HG02884 (cell line): Measurements from ENCODE around the gene SESTD1.
"Not testable (repeated sequence)": the region's sequence is repeated elsewhere in the genome, so short reads cannot be mapped to it uniquely, and the experiment has no call there.

Experiments used
- ATAC-seq: cut with Tn5 transposase; IDR thresholded peaks from one replicate; pipeline ENCODE4 v1.9.1; 2021; ENCODE audit warnings: mild to moderate bottlenecking, moderate library complexity; ENCODE audit not compliant: unreplicated experiment

Gene SESTD1

DNA sequence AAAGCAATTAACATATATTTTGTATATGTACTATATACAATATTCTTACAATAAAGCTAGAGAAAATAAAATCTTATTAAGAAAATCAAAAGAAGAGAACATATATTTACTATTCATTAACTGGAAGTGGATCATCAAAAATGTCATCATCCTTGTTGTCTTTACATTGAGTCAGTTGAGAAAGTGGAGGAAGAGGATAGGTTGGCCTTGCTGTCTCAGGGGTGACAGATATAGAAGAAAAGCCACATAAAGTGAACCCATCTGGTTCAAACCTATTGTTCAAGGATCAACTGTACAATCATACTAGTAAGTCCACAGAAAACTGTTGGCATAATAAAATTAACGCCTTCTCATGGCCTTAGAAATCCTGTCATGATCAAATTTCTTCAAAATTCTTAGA, 26.6 kb downstream of the SESTD1 start:
- no peak for ATAC-seq

GRCh38 chr2:179237209-179237946, 27.3 kb downstream of the SESTD1 start:
- ATAC-seq: no peak

GRCh38 chr2:179235463-179236108, 29.0 kb downstream of the SESTD1 start:
- no peak for ATAC-seq

- ATAC-seq: no peak
These were observed 29.9 kb downstream of the SESTD1 start for GRCh38 chr2:179234658-179235240.

DNA sequence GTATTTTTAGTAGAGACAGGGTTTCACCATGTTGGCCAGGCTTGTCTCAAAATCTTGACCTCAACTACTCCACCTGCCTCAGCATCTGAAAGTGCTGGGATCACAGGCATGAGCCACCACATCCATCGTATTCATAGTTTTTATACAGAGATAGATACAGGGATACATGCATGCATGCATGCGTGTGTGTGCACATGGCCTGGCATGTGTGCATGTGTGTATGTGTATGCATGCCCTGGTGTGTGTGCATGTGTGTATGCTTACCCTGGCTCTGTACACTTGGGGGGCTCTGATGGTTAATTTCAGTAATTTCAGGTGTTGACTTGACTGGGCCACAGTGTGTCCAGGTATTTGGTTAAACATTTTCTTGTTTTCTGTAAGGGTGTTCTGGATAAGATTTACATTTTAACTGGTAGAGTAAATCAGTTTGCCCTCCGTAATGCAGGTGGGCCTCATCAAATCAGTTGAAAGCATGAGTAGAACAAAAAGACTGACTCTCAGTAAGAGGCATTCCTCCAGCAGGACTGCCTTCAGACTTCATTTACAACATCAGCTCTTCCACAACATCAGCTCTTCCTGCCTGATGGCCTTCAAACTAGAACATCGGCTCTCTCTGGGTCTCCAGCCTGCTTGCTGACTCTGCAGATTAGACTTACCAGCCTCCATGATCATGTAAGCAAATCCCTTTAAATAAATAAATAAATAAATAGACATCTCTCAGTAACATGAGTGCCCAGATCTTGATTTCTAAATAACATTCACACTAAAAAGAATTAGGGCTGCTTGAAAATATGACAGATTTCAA, 30.8 kb downstream of the SESTD1 start:
- ATAC-seq: no peak

DNA sequence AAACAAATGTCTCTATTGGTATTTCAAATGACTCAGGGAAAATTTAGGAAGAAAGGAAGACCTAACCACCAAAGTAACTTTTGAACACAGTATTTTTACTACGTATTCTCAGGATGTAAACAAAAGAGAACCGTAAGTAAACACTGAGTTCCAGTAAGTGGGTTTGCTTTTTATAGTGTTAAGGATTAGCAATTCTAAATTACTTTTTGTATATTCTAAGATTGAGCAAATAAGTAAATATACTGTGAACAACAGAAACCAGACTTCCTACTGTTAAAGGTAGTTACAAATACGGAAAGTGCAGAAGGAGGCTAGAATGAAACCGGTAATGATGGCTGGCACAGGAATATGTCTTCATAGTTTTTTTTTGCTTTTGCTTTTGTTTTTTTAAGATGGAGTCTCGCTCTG, 31.5 kb downstream of the SESTD1 start:
- ATAC-seq: no peak

DNA sequence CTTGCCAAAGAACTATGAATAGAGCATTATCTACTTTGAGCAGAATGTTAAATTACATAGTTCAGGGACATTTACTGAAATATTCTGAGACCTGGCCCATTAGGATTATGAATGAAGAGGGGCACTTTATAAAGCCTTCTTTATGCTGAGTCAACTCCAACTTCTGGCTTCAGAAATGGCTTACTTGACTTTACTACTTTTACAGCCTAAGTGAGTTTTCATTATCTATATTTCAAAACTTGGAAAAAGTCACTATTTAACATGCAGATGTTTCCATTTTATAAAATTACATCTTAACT, 37.7 kb downstream of the SESTD1 start:
- no peak for ATAC-seq

- no peak for ATAC-seq
These were observed 38.2 kb downstream of the SESTD1 start for GRCh38 chr2:179226203-179226960.

DNA sequence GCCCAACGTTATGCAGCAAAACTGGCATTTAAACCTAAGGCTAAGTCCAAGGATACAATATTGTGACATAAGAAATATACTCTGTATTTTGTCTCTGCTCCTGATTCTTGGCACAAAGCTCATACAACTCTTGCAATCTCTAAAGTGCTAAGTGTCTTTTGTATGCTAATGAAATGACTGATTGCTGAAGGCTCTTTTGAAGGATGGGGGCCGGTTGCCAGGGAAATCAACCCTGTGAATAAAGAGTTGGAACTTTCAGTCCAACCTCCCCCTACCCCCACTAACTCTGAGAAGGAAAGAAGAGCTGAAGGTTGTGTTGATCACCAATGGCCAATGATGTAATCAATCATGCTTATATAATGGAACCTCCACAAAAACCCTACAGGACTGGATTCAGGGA, 40.3 kb downstream of the SESTD1 start:
- ATAC-seq: no peak

- no peak for ATAC-seq
These were observed 42.6 kb downstream of the SESTD1 start for GRCh38 chr2:179222076-179222475.

GRCh38 chr2:179218848-179219594, 45.6 kb downstream of the SESTD1 start:
- ATAC-seq: peak; percentile 89

DNA sequence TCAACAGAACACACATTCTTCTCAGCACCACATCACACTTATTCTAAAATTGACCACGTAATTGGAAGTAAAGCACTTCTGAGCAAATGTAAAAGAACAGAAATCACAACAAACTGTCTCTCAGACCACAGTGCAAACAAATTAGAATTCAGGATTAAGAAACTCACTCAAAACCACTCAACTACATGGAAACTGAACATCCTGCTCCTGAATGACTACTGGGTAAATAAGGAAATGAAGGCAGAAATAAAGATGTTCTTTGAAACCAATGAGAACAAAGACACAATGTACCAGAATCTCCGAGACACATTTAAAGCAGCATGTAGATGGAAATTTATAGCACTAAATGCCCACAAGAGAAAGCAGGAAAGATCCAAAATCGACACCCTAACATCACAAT, 50.0 kb downstream of the SESTD1 start:
- ATAC-seq: not testable (repeated sequence)

DNA sequence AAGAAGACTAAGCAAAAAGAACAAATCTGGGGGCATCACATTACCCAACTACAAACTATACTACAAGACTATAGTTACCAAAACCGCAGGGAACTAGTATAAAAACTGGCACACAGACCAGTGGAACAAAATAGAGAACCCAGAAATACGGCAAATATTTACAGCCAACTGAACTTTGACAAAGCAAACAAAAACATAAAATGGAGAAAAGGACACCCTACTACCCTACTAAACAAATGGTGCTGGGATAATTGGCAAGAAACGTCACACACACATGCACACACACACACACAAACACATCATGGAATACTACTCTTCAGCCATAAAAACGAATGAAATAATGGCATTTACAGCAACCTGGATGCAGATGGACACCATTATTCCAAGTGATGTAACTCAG, 53.3 kb downstream of the SESTD1 start:
- ATAC-seq: no peak

DNA sequence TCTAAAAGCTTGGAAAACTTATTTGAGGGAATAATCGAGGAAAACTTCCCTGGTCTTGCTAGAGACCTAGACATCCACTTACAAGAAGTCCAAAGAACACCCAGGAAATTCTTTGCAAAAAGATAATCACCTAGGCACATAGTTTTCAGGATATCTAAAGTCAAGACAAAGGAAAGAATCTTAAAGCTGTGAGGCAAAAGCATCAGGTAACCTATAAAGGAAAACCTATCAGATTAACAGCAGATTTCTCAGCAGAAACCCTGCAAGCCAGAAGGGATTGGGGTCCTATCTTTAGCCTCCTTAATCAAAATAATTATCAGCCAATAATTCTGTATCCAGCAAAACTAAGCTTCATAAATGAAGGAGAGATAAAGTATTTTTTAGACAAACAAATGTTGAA, 56.4 kb downstream of the SESTD1 start:
- not testable (repeated sequence) for ATAC-seq

DNA sequence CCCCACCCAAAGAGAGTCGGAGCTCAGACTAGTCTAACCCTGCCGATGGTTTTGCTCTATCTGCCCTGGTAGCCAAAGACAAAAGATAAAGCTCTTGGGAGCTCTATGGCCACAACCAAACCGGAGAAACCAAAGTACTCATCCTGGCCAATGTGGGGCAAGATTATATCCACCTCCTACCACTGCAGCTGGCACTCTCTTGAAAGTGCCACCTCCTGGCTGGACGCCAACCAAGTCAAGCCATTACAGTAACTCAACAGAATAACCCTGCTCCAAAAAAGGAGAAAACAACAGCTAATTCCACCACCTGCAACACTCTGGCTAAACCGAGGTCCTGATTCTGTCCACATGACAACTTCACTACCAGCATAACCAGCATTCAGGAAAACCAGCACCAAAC, 57.6 kb downstream of the SESTD1 start:
- ATAC-seq: no peak

DNA sequence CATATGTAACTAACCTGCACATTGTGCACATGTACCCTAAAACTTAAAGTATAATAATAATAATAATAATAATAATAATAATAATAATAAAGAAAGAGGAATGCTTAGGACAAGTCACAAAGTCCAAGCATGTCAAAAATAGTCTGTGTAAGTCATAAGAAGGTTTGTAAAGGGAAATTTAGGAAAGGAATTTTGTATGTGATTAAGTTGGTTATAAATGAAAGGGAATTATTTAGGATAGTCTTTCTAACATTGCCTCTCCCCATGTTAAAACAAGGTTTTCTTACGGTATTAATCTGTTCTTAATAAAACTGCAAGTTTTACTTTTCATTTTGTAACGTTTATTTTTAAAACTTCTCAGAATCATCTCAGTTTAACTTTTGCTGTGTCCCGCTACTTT, 62.8 kb downstream of the SESTD1 start:
- ATAC-seq: no peak

DNA sequence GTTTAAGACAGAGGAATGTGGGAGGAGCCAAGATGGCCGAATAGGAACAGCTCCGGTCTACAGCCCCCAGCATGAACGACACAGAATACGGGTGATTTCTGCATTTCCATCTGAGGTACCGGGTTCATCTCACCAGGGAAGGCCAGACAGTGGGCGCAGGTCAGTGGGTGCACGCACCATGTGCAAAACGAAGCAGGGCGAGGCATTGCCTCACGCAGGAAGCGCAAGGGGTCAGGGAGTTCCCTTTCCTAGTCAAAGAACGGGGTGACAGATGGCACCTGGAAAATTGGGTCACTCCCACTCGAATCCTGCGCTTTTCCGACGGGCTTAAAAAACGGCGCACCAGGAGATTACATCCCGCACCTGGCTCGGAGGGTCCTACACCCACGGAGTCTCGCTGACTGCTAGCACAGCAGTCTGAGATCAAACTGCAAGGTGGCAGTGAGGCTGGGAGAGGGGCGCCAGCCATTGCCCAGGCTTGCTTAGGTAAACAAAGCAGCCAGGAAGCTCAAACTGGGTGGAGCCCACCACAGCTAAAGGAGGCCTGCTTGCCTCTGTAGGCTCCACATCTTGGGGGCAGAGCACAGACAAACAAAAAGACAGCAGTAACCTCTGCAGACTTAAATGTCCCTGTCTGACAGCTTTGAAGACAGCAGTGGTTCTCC, 68.6 kb downstream of the SESTD1 start:
- ATAC-seq: not testable (repeated sequence)

DNA sequence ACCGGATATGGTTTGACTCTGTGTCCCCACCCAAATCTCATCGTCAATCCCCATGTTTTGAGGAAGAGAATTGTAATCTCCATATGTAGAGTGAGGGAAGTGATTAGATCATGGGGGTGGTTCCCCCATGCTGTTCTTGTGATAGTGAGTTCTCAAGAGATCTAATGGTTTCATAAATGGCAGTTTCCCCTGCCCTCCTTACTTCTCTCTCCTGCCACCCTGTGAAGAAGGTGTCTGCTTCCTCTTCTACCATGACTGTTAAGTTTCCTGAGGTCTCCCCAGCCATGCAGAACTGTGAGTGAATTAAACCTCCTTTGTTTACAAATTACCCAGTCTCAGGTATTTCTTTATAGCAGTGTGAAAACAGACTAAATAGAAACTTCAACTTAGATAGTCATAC, 69.5 kb downstream of the SESTD1 start:
- ATAC-seq: no peak

GRCh38 chr2:179193759-179194394, 70.8 kb downstream of the SESTD1 start:
- ATAC-seq: no peak
